GM18858 (cell line): ENCODE measurements around the gene AGO3.

ENCODE experiments used
- ATAC-seq: cut with Tn5 transposase; IDR thresholded peaks from one replicate; pipeline ENCODE4 v1.9.1; 2021; ENCODE audit not compliant: unreplicated experiment

Gene AGO3

DNA sequence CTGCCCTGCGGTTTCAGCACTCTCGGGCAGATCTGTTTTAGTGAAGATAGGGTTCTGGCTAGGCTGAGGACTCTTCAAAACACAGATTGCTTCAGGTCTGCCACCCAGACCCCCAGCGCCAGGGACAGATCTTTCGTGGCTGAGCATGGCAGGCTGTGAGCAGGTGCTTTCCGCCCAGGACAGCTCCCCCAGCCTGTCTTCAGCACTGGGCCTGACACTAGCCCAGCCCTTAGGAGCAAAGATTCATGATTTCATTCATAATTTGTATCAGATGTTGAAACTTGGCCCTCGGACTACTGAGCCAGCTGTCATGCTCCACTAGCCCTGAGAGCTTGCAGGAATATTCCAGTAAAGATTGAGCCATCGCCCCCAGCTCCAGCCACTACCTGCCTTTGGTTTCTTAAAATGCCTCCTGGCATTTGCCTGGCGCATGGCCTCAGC lies 163.7 kb downstream of the AGO3 start:
- no peak for ATAC-seq

DNA sequence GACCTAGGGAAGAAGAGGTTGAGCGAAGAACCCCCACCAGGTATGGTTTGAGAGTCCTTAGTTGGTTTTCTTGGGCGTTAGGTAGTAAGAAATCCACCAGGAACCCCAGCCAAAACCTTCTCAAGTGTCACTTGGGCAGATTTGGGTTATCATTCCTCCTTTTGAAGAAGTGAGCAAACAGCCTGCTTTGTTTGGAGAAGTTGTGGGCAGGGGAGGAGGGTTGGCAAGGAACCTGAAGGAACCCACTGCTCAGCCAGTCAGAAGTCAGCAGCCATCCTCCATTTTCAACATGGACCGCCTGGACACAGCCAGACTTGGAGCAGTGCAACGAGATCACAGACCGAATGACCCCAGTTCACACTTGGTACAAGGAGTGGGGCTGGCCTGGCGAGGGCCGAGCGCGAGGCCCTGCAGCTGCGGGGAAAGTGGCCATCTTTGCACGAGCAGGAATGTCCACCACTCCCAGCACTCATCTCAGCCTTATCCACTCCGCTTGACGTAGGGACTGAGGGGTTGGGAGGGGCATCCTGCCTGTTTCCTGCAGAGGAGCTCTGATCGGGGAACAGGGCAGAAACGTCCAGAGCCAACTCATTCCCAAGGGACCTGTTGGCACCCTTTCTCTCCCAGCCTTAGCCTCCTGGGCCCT lies 165.0 kb downstream of the AGO3 start:
- ATAC-seq = no peak

DNA sequence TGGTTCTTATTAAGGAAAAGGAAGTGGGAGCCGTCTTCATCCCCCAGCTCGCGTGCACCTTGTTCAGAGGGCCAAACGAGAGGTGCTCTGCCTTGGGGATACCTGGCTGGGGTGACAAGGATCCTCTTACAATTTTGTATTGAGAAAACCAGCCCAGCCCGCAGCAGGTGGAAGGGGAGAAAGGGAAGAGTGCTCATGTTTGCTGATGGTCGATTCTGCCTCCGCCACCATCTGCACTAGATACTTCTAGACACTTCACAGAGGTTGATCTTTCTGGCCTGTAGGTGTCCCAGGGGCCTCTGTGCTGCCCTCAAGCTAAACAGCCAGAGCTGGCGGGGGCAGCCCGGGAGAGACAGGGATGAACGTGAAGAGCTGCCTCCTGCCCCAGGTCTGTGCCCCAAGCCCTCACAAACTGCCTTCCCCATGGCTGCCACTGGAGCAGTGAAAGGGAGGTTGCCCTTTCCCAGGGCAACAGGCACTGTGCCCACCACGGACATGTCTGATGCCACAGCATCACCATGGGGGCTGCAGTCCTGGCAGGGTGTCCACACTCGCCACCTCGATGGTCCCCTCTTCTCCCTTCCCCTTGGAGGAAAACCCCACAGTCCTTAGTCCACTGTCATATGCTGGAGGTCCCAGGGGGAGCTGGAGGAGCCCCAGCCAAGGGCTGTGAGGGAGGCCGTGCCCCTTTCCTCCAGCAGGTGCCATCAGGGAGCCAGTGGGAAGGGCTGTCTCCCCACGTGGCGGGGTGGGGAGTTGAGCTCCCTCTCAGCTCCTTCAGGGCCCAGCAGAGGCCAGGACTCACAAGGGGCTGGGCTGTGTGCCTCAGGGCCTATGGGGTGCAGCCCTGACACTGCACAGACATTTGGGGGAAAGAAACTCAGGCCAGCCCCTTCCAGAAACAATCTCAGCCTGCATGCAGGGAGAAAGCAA lies 165.9 kb downstream of the AGO3 start:
- no peak for ATAC-seq

DNA sequence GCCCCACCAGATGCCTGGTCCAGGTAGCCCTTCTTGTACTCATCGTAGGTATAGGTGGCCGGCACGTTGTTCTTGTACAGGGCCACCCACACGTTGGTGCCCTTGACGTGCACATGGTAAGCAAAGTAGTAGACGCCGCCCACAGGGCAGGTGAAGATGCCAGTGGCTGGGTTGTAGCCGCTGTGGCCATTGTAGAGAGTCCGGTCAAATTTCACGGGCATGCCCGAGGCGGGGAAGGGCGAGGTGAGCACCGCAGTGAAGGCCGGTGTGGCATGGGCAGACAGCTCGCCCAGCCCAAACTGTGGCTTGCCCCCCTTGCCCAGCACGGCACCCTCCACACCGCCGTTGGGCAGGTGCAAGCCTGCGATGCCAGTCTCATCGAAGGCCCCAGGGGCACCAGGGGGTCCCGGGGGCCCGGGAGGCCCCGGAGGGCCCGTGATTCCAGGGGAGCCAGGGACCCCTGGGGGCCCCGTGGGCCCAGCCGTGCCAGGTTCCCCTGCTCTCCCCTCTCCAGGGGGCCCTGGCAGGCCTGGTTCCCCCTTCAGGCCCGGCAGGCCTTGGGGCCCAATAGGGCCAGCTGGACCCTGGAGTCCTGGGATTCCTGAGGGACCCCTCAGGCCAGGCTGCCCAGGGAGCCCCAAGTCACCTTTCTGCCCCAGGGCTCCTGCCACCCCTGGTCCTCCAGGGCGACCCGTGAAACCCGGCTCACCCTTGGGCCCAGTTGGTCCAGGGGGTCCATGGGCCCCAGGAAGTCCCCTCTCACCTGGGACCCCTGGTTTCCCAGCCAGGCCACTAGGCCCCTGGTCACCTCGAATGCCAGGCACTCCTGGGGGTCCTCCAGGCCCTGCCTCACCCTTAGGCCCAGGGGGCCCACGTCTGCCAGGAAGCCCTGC lies 167.0 kb downstream of the AGO3 start:
- no peak for ATAC-seq

DNA sequence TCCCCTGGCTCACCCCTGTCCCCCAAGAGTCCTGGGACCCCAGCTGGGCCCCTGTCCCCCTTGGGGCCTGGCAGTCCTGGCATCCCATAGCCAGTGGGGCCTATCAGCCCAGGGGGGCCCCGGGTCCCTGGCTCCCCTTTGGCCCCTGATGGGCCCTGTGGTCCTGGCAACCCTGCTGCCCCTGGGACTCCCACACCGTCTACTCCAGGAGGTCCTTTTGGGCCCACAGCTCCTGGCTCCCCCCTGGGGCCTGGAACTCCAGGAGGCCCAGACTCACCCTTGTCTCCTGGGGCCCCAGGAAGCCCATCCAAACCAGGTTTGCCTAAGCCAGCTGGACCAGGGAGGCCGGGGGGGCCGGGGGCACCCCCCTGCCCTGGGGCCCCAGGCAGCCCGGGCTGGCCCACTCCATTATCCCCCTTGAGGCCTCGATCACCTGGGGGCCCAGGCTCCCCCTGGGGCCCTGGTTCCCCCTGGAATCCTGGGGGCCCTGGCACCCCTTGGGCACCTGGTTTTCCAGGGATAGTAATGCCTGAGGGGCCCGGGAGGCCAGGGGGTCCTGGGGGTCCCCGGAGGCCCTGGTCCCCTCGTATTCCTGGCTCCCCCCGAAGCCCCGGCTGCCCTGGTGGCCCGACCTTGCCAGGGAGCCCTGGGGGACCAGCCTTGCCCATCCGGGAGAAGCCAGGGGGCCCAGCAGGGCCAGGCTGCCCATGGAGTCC lies 167.9 kb downstream of the AGO3 start:
- no peak for ATAC-seq

DNA sequence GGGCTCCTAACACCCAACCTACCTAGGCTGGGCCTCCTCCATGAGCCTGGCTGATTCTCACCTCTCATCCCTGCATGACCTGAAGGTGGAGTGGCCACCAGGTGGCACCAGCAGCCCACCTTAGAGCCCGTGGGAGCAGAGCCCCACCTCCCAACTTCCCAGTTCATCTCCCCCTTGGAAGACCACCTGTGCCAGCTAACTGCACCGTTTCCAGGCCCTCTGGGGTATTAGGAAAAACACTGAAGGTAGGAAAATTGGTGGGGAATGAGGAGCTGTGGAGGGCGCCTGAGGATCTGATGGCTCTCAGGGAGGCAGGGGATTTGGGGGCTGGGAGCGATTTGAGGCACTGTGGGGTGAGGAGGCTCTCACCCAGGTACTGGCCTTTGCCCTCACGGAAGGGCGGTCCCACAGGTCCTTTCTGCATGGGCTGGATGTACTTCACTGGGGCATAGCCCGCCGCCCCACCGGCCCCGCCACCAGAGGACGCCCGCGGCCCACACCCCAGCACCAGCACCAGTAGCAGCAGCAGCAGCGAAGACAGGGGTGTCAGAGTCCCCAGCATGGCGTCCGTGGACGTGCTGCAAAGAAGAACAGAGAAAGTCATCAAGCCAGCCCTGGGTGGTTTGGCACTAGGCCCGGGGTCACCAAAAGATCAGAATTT lies 168.9 kb downstream of the AGO3 start:
- no peak for ATAC-seq

DNA sequence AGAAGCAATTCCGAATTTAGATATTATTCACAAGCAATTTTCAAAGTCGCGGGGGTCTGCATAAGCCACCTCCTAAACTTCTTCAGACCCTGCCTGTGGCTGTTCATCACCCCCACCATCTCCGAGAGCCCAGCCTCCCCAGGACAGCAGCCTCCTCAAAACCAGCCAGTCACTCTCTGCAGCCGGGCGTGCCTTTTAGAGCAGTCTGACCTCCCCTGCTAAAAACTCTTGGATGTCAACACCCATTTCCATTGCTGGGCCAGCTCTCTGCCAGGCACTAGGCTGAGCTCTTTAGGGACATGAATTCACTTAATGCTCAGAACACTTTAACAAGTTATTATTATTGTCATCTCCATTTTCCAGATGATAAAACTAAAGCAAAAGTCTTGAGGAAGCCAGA lies 169.5 kb downstream of the AGO3 start:
- ATAC-seq = no peak

DNA sequence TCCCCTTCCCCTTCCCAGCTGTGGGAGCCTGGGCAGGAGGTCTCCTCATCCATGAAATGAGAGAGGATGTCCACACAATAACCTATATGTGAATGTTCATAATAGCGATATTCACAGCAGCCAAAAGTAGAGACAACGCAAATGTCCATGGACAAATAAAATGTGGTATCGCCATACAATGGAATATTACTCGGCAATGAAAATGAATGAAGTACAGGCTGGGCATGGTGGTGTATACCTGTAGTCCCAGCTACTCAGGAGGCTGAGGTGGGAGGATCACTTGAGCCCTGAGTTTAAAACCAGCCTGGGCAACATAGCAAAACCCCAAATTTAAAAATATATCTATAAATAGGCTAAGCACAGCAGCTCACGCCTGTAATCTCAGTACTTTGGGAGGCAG lies 170.6 kb downstream of the AGO3 start:
- no peak for ATAC-seq

DNA sequence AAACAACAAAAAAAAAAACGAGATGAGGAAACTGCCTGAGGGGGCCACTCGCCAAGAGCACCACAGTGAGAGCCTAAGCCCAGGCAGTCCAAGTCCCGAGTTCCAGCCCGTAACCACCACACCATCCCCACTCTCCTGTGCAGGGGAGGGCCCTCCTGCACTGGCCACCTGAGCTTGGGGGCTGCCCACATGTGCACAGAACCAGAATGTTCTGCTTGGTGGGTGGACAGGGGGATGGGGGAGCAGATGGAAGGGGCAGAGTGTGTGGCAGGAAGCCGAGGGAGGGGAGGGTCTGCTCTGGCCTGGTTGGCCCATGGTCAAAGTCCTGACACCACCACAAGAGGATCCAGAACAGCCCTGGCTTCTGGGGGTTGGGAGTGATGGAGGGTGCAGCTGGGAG lies 175.4 kb downstream of the AGO3 start:
- ATAC-seq = no peak

DNA sequence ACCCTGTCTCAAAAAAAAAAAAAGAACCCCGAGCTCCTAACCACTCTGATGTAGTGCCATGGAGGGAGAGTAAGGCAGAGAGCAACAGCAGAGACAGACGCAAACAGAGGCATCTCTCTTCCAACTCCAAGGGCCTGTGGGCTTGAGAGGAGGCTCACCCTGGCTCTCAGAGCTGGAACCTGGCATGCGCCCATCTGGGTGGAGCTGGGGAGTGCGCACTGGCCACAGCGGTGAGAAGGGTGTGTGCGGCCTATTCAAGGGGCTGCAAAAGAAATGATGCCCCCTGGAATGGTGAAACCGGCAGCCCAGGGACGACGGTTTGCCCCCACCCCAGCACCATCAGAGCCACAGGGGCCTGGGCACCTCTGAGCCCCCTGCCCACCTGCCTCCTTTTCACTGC lies 176.5 kb downstream of the AGO3 start:
- ATAC-seq = no peak

DNA sequence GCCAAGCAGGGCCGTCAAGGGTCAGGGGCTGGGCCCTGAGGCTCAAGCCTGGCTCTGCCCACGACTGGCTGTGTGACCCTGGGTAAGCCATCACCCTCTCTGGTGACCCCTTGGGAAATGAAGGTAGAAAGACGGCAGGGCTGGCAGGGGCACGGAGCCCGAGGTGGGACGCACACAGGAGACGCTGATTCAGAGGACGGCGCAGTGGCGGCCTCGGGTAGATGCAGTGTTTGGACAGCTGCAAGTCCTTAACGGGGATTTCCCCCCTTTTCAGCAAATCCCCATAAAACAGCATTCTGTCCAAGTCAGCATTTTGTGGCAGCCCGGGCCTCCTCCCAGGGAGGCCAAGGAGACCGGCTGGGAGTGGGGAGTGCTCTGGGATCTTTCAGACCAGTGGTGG lies 177.4 kb downstream of the AGO3 start:
- ATAC-seq = no peak

DNA sequence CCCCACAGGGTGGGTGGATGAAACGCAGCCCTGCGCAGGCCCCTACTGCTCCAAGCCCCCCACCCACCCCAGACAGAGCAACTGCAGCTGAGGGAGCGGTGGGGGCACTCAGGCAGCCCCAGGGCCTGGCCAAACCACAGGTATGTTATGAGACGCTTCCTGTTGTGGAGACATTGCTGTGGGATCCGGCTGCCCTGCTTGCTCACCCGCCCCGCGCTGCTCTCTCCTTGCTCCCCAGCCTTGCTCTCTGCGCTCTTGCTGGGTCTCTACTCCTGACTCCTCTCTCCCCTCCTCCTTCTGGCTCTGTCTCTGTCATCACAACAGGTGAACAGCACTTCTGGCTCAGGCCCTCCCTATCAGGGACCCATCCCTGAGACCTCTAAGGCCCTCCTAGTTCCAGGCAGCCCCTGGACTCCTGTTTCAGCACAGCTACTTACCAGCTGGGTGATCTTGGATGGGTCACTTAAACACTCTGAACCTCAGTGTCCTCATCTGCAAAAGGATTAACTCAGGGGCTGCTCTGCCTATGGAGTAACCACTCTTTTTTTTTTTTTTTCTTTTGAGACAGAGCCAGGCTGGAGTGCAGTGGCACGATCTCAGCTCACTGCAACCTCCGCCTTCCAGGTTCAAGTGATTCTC lies 178.3 kb downstream of the AGO3 start:
- no peak for ATAC-seq

DNA sequence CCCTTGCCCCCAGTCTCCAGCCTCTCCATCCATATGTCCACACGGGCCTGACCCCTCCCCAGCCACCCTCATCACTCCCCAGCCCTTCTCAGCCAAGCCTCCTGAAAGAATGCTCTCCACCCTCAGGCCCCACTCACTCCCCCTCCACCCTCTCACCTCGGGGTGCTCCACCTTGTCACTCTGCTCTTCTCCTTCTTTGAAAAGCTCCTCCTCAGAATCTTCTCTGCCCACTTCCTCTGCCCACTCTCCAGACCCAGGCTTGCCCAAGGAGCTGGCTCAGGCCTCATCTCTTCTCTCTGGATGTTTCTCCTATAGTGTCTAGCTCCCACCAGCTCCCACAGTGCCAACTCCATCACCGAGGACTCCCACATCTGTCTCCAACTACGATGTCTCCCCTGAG lies 180.2 kb downstream of the AGO3 start:
- no peak for ATAC-seq

DNA sequence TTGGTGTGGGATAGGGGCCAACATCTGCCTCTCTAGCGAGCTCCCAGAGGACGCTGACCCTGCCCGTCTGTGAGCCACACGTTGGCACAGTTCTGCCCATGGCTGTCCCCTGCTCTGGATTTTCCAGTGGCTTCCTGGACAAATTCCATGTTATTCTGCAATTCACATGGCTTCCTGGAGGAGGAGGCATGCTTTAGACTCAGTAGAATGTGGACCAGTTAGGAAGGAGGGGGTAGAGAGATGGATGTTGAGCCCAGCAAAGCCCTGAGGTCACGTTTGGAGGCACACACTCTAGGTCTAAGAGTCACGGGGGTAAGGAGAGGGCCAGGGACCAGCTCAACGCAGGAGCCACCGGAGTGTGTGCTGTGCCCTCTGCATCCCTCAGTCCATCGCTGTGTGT lies 181.9 kb downstream of the AGO3 start:
- ATAC-seq = no peak

DNA sequence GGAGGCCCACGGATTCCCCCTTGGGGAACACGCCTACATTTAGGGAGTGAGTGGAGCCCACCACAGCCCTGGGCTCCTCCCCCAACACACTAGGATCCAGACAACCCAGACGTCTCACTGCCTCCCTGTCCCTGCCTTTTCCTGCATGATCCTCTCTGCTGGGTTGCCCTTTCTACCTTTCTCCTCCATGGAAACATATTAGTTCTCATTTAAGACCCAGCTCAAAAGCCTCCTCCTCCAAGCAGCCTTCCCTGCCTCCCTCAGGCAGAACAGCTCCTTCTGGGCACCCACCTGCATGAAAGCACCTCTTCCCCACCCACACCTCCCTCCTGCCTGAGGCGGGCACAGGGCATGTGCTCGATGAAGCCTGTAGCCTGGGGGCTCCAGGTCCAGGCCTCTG lies 183.5 kb downstream of the AGO3 start:
- ATAC-seq = no peak

DNA sequence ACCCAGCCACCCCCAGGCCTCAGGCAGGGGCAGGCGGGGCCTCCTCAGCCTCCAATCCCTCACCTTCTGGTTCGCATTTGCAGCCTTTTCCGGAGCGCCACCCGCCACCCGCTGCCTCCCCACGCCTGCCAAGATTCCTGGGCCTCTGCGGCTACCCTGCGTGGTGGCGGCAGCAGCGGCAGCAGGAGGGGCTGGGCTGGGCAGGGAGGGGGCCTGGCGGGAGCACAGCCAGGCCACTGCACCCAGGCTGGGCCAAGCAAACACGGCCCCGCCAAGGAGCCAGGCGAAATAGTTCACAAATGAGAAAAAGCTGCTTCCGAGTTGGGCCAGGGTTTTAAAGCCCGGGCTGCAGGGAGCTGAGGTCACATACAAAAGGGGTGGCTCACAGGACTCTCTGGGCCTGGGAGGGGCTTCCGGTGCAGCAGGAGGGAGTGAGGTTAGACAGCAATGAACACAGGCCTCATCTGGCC lies 184.3 kb downstream of the AGO3 start:
- ATAC-seq = no peak

DNA sequence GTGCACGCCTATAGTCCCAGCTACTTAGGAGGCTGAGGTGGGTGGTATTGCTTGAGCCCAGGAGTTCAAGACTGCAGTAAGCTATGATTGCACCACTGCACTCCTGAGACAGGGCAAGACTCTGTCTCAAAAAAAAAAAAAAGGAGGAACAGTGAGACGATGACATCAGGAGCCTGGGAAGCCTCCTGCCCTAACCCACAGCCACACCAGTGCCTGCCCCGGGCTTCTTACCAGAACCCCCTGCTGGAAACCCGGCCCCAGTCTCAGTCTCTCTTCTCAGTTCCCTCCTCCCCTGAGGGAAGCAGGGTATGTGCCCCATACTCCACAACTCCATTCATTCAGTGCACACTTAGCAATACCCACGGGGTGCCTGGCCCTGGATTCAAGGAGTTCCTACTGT lies 185.0 kb downstream of the AGO3 start:
- no peak for ATAC-seq

DNA sequence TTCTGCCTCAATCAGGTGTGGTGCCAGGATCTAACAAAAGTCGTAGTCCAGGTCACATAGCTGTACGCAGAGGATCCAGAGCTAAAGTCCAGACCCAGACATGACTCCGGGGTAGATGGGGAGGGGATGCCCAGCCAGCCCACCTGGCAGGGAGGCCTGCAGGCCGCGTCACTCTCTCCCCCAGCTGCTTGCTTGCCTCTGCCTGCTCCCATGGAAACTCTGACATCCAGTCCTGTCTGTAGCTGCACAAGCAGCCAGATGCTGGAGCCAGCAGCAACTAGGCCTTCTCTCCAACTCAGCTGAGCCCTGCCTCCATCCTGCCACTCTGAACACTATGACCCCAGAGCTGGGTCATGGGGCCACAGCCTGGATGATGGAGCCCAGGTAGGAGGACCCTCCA lies 186.0 kb downstream of the AGO3 start:
- ATAC-seq = no peak

DNA sequence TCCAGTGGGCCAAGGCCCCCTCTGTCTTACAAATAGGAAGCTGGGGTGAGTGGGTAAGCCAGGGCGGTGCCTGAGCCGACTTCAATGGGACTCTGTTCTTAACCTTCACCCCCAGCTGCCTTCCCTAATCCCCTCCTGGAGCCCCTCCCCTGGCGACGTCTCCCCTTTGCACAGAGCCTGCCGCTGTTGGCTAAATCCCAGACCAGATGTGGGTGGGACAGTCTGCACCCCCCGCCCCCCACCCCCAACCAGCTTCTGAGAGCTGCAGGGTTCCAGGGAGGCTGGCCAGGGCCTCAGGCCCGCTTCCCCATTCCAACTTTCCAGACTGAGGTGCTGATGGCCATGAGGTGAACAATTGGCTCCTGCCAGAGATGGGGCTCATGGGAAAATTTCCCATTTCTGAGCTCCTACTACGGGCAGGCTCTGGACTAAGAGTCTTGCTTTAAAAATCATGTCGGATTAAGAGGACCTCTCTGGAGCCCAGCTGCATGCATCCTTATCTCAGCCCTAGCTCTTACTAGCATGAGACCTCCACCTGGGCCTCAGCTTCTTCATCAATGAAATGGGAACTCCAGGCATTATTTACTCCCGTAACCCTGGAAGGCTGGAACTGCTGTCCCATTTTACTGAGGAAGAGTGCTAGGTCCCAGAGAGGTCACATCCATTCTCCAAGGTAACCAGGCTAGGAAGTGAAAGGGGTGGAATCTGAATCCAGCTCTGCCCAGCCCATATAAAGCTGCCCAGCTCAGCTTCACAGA lies 187.7 kb downstream of the AGO3 start:
- ATAC-seq = no peak
